Left lung (tissue), 10 donors: ENCODE data around the gene ZBTB40. TPM values are rescaled to one million over a fixed set of nuclear protein-coding genes. Genes with fewer than 3 reads are reported as not detected.

Experiments
- ATAC-seq: fragments of 200-7000 bp; cut with Tn5 transposase; one replicate; pipeline ENCODE4 v1.9.1; 2020; ENCODE audit warnings: moderate library complexity
- DNase-seq, 4 donors: peaks; one replicate each; pipeline ENCODE4 v3.0.0-alpha.2; 2013 to 2020
- H3K27ac ChIP-seq, 2 donors: fragments of 200-600 bp; sonication (generic) in 1 of 2; one replicate each; pipeline versions ENCODE4 v1.5.0 to v1.8.0; 2020 to 2021
- H3K27me3 ChIP-seq, 2 donors: fragments of 200-600 bp; sonication (generic) in 1 of 2; one replicate each; pipeline versions ENCODE4 v1.5.0 to v1.8.0; 2020 to 2021
- H3K36me3 ChIP-seq, 2 donors: fragments of 200-600 bp; sonication (generic) in 1 of 2; one replicate each; pipeline versions ENCODE4 v1.5.0 to v1.8.0; 2020 to 2021
- H3K4me1 ChIP-seq, 2 donors: fragments of 200-600 bp; one replicate each; pipeline ENCODE4 v1.8.0; 2021
- H3K4me3 ChIP-seq, 2 donors: fragments of 200-600 bp; sonication (generic) in 1 of 2; one replicate each; pipeline versions ENCODE4 v1.5.0 to v1.8.0; 2020 to 2021; ENCODE audit warnings: mild to moderate bottlenecking in 1 of 2
- H3K9me3 ChIP-seq, 2 donors: fragments of 200-600 bp; sonication (generic) in 1 of 2; one replicate each; pipeline versions ENCODE4 v1.5.0 to v1.8.0; 2020 to 2021
- CTCF ChIP-seq, 2 donors: fragments of 200-600 bp; sonication (generic) in 1 of 2; IDR thresholded peaks; one replicate each; pipeline versions ENCODE4 v1.5.0 to v1.8.0; 2021; ENCODE audit warnings: antibody characterized with exemption in 2 of 2
- intact Hi-C, 2 donors: fragments of 100-400 bp; cut with DNase I; formaldehyde crosslinking; loops; one replicate each; pipeline versions ENCODE4 v1.11.2 to v1.14.2; 2022
- polyA plus RNA-seq, 6 donors: library from polyadenylated mRNA; unstranded; fragments of 120-200 nt; gene quantifications; one replicate each; pipeline ENCODE4 v1.2.1, GENCODE V29; 2013; ENCODE audit not compliant: insufficient read length in 6 of 6
- total RNA-seq, 2 donors: library from RNA; stranded (reverse); fragmentation: NEBNext Ultra II Directional; extraction: Animal tissue kit (Norgen Biotek cat#: 25700); gene quantifications; one replicate each; pipeline ENCODE4 v1.2.1, GENCODE V29; 2021
- donor health status: DM: no; HTN: yes; CAD: no.
- donor health status: DM: no; HTN: no; CAD: no.

The ZBTB40 gene
- total and polyA plus RNA-seq, 8 donors: 16.0 to 24.8 (median 21.0) TPM

GRCh38 chr1:22444856-22445255, 6.8 kb upstream of the ZBTB40 start:
- H3K4me3 ChIP-seq: no peak overlapping the region
- TF ChIP-seq CTCF (IDR thresholded peaks at IDR 0.05): no peak
- H3K27ac ChIP-seq: no peak overlapping the region
- H3K4me1 ChIP-seq: no peaks in the 10 kb centered on the region
- H3K9me3 ChIP-seq: peaks cover 0 to 14% of the 10 kb centered on the region in 2 donors
- intact Hi-C loops: no loop called here
- no peaks in the 10 kb centered on the region for H3K27me3 ChIP-seq
- no peaks in the 10 kb centered on the region for H3K36me3 ChIP-seq
- no peak for DNase-seq
- no peak for ATAC-seq

GRCh38 chr1:22447621-22448111, 4.0 kb upstream of the ZBTB40 start:
- H3K4me1 ChIP-seq: peaks cover 0 to 8% of the 10 kb centered on the region in 2 donors
- ATAC-seq: no peak
- no peak overlapping the region for H3K27ac ChIP-seq
- DNase-seq: no peak
- no peaks in the 10 kb centered on the region for H3K9me3 ChIP-seq
- intact Hi-C loops: no loop called here
- H3K4me3 ChIP-seq: no peak overlapping the region
- no peaks in the 10 kb centered on the region for H3K36me3 ChIP-seq
- H3K27me3 ChIP-seq: no peaks in the 10 kb centered on the region
- no peak for TF ChIP-seq CTCF (IDR thresholded peaks at IDR 0.05)

DNA sequence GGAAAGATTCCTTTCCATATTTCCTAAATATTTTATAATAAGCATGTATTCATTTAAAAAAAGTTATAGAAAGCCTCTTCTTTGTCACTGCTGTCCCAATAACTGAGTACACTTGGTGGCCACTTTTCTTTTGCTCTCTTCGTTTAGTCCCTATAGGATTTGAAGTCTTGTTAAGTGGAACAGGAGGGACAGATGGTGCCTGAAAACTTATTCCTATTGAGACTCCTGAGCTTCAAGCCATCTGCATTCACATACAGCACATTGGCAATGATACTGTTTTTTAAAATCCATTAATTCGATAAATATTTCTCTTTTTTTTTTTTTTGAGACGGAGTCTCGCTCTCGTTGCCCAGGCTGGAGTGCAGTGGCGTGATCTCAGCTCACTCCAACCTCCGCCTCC, 2.0 kb upstream of the ZBTB40 start:
- Histone ChIP-seq H3K4me3 (no peak overlapping the region), H3K27me3 (no peaks in the 10 kb centered on the region), H3K4me1 (peaks cover 0 to 19% of the 10 kb centered on the region in 2 donors), H3K9me3 (no peaks in the 10 kb centered on the region), H3K36me3 (no peaks in the 10 kb centered on the region), H3K27ac (no peak overlapping the region)
- intact Hi-C loops: no loop called here
- DNase-seq (no peak), ATAC-seq (no peak)
- no peak for TF ChIP-seq CTCF (IDR thresholded peaks at IDR 0.05)

- intact Hi-C loops: no loop called here
- no peak overlapping the region for H3K4me3 ChIP-seq
- no peaks in the 10 kb centered on the region for H3K36me3 ChIP-seq
- H3K27me3 ChIP-seq: no peaks in the 10 kb centered on the region
- ATAC-seq: no peak
- no peaks in the 10 kb centered on the region for H3K9me3 ChIP-seq
- DNase-seq: no peak
- no peak for TF ChIP-seq CTCF (IDR thresholded peaks at IDR 0.05)
- H3K27ac ChIP-seq: no peak overlapping the region
- H3K4me1 ChIP-seq: peaks cover 0 to 19% of the 10 kb centered on the region in 2 donors
Observed at GRCh38 chr1:22450351-22451021, 1.2 kb upstream of the ZBTB40 start.

DNA sequence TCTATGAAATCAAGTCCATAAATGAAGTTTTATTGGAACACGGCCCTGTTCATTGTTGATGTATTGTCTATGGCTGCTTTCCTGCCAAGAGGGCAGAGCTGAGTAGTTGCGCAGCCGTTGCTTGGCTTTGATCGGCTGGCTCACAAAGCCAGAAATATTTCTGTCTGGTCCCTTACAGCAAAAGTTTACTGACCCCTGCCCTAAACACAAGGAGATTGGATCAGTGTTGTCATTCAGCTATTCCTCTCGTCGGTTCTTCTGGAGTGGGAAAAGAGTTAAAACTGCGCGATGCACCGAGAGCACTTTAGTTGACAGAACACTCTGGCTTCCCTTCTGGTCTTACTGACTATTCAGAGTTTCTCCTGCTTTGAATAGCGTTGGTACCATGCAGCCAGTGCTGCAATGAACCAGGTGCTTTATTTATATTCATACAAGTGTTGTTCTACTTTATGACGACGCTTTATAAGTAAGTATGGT, 868 bp downstream of the ZBTB40 start:
- DNase-seq (peak in 1 of 4 donors; percentile 90), ATAC-seq (peak; percentile 57)
- Histone ChIP-seq H3K4me3 (peak overlapping the region; percentile 75 to 84), H3K36me3 (no peaks in the 10 kb centered on the region), H3K9me3 (no peaks in the 10 kb centered on the region), H3K27me3 (no peaks in the 10 kb centered on the region), H3K4me1 (peaks cover 0 to 26% of the 10 kb centered on the region in 2 donors), H3K27ac (peak overlapping the region; percentile 87 to 90)
- no peak for TF ChIP-seq CTCF (IDR thresholded peaks at IDR 0.05)
- intact Hi-C loops: no loop called here
